GM21390 (cell line): Measurements from ENCODE around the gene CRAT.
"Not testable (repeated sequence)": the region's sequence is repeated elsewhere in the genome, so short reads cannot be mapped to it uniquely, and the experiment has no call there.

Experiments
- ATAC-seq: cut with Tn5 transposase; IDR thresholded peaks from one replicate; pipeline ENCODE4 v1.9.1; 2021; ENCODE audit not compliant: unreplicated experiment

CRAT gene

GRCh38 chr9:129138476-129139232, 28.1 kb upstream of the CRAT start:
- ATAC-seq: no peak

- no peak for ATAC-seq
Measured at GRCh38 chr9:129138144-129138462, 27.5 kb upstream of the CRAT start.

GRCh38 chr9:129137292-129138143, 26.9 kb upstream of the CRAT start:
- no peak for ATAC-seq

- no peak for ATAC-seq
Measured at GRCh38 chr9:129136446-129137035, 25.9 kb upstream of the CRAT start.

GRCh38 chr9:129135476-129135875, 24.9 kb upstream of the CRAT start:
- no peak for ATAC-seq

GRCh38 chr9:129133082-129133481, 22.5 kb upstream of the CRAT start:
- no peak for ATAC-seq

GRCh38 chr9:129131300-129132145, 20.9 kb upstream of the CRAT start:
- ATAC-seq: no peak

- ATAC-seq: no peak
Measured at GRCh38 chr9:129130791-129131190, 20.2 kb upstream of the CRAT start.

- not testable (repeated sequence) for ATAC-seq
Measured at GRCh38 chr9:129130271-129130670, 19.7 kb upstream of the CRAT start.

GRCh38 chr9:129128689-129129088, 18.1 kb upstream of the CRAT start:
- no peak for ATAC-seq

- ATAC-seq: no peak
Measured at GRCh38 chr9:129126749-129127618, 16.4 kb upstream of the CRAT start.

GRCh38 chr9:129125478-129125877, 14.9 kb upstream of the CRAT start:
- ATAC-seq: no peak

- no peak for ATAC-seq
Measured at GRCh38 chr9:129124506-129125069, 14.0 kb upstream of the CRAT start.

GRCh38 chr9:129122976-129123375, 12.4 kb upstream of the CRAT start:
- not testable (repeated sequence) for ATAC-seq

- no peak for ATAC-seq
Measured at GRCh38 chr9:129122133-129122532, 11.5 kb upstream of the CRAT start.

- ATAC-seq: no peak
Measured at GRCh38 chr9:129121483-129121882, 10.9 kb upstream of the CRAT start.

- ATAC-seq: no peak
Measured at GRCh38 chr9:129118799-129119198, 8.2 kb upstream of the CRAT start.

GRCh38 chr9:129113645-129114304, 3.2 kb upstream of the CRAT start:
- no peak for ATAC-seq

- ATAC-seq: not testable (repeated sequence)
Measured at GRCh38 chr9:129112526-129112925, 1.9 kb upstream of the CRAT start.
